Cardiac muscle cell (in vitro differentiated cells and primary cell): ENCODE measurements around the gene NPPB. TPM values are rescaled to one million over a fixed set of nuclear protein-coding genes. Genes with fewer than 3 reads are reported as not detected.

Source experiments
- DNase-seq, 2 donors: peaks; one replicate each; pipeline versions ENCODE4 v3.0.0 to v3.0.0-alpha.2; 2010 to 2017; ENCODE audit warnings: low read depth in 1 of 2, low spot score in 1 of 2
- H3K27ac ChIP-seq: fragments of 200-600 bp; sonication (generic); 2 replicates; pipeline ENCODE4 v1.5.1; 2016
- H3K27me3 ChIP-seq: fragments of 200-600 bp; sonication (generic); 2 replicates; pipeline ENCODE4 v1.6.0; 2016; ENCODE audit warnings: control low read depth
- H3K36me3 ChIP-seq: fragments of 200-600 bp; sonication (generic); 2 replicates; pipeline ENCODE4 v1.5.1; 2016; ENCODE audit warnings: control low read depth
- H3K4me1 ChIP-seq: fragments of 200-600 bp; sonication (generic); 2 replicates; pipeline ENCODE4 v1.8.1; 2017; ENCODE audit warnings: low read depth, mild to moderate bottlenecking, mixed run types
- H3K4me3 ChIP-seq: fragments of 200-600 bp; sonication (generic); 2 replicates; pipeline ENCODE4 v1.5.1; 2016; ENCODE audit warnings: mild to moderate bottlenecking
- H3K9me3 ChIP-seq: fragments of 200-600 bp; sonication (generic); 2 replicates; pipeline ENCODE4 v1.5.1; 2017; ENCODE audit warnings: low read depth, mild to moderate bottlenecking, control low read depth
- CTCF ChIP-seq: IDR thresholded peaks from 2 replicates; pipeline ENCODE4 v1.5.1; 2012; ENCODE audit warnings: low read depth, mild to moderate bottlenecking, low read length
- polyA plus RNA-seq: library from polyadenylated mRNA; unstranded; fragments of >200 nt; fragmentation: Nextera tagmentation; extraction: Ambion mirVana; gene quantifications from 2 replicates; pipeline ENCODE4 v1.2.1, GENCODE V29; 2016
- total RNA-seq: library from RNA; depleted of rRNA; stranded (reverse); fragments of >200 nt; gene quantifications from 2 replicates; pipeline ENCODE4 v1.2.3, GENCODE V29; 2016

The NPPB gene
- total and polyA plus RNA-seq, 2 experiments from 2014 or later: 18.9 to 188 TPM

- no peak for DNase-seq
- Histone ChIP-seq H3K36me3 (peaks cover 71% of the 10 kb centered on the region), H3K9me3 (no peaks in the 10 kb centered on the region), H3K27me3 (no peaks in the 10 kb centered on the region), H3K4me1 (no peaks in the 10 kb centered on the region), H3K4me3 (no peak overlapping the region), H3K27ac (no peak overlapping the region)
- TF ChIP-seq CTCF: no peak
These were observed 25.2 kb downstream of the NPPB start for GRCh38 chr1:11833497-11833896.

GRCh38 chr1:11831945-11832725, 26.6 kb downstream of the NPPB start:
- Histone ChIP-seq H3K27me3 (no peaks in the 10 kb centered on the region), H3K36me3 (peaks cover 63% of the 10 kb centered on the region), H3K9me3 (no peaks in the 10 kb centered on the region), H3K27ac (no peak overlapping the region), H3K4me1 (no peaks in the 10 kb centered on the region), H3K4me3 (no peak overlapping the region)
- no peak for DNase-seq
- no peak for TF ChIP-seq CTCF

GRCh38 chr1:11828511-11828910, 30.2 kb downstream of the NPPB start:
- TF ChIP-seq CTCF: no peak
- no peak for DNase-seq
- peaks cover 47% of the 10 kb centered on the region for H3K36me3 ChIP-seq

GRCh38 chr1:11826946-11827345, 31.8 kb downstream of the NPPB start:
- no peak for DNase-seq
- TF ChIP-seq CTCF: no peak
- H3K27me3 ChIP-seq: no peaks in the 10 kb centered on the region
- no peak overlapping the region for H3K27ac ChIP-seq
- peaks cover 46% of the 10 kb centered on the region for H3K36me3 ChIP-seq
- H3K9me3 ChIP-seq: no peaks in the 10 kb centered on the region
- no peak overlapping the region for H3K4me3 ChIP-seq
- no peaks in the 10 kb centered on the region for H3K4me1 ChIP-seq

More at GRCh38 chr1:11828511-11828910, 30.2 kb downstream of the NPPB start:
- Histone ChIP-seq H3K4me3 (no peak overlapping the region), H3K9me3 (no peaks in the 10 kb centered on the region), H3K27me3 (no peaks in the 10 kb centered on the region), H3K27ac (no peak overlapping the region), H3K4me1 (no peaks in the 10 kb centered on the region)

GRCh38 chr1:11825131-11825530, 33.6 kb downstream of the NPPB start:
- Histone ChIP-seq H3K4me1 (no peaks in the 10 kb centered on the region), H3K27me3 (no peaks in the 10 kb centered on the region), H3K27ac (no peak overlapping the region), H3K36me3 (peaks cover 39% of the 10 kb centered on the region), H3K9me3 (no peaks in the 10 kb centered on the region), H3K4me3 (no peak overlapping the region)
- no peak for DNase-seq
- TF ChIP-seq CTCF: no peak
